Activated T-cell treated with anti-CD3 and anti-CD28 coated beads, Interleukin-2, amount 50 U/mL, for 4 hours (primary cell): Measurements from ENCODE around the gene SPTAN1. TPM values are rescaled to one million over a fixed set of nuclear protein-coding genes. Genes with fewer than 3 reads are reported as not detected.
A peak's percentile ranks its signal among the peaks of the same experiment; 100 is the strongest.
"Not testable (repeated sequence)": the region's sequence is repeated elsewhere in the genome, so short reads cannot be mapped to it uniquely, and the experiment has no call there.

Experiments
- ATAC-seq, 2 donors: fragments of 200-7000 bp; cut with Tn5 transposase; one replicate each; pipeline ENCODE4 v1.10.0; 2021
- DNase-seq: peaks from one replicate; pipeline ENCODE4 v3.0.0-alpha.2; 2020
- H3K27me3 Mint-ChIP-seq: one replicate; pipeline ENCODE4 v1.8.0; 2021; ENCODE audit warnings: low read depth, mixed read lengths
- H3K36me3 Mint-ChIP-seq: one replicate; pipeline ENCODE4 v1.8.0; 2022; ENCODE audit warnings: mixed read lengths; ENCODE audit not compliant: insufficient read depth
- H3K4me1 Mint-ChIP-seq: one replicate; pipeline ENCODE4 v1.8.0; 2021; ENCODE audit warnings: low read depth, mixed read lengths
- H3K4me3 Mint-ChIP-seq: one replicate; pipeline ENCODE4 v1.8.0; 2021; ENCODE audit warnings: mild to moderate bottlenecking, moderate library complexity, mixed read lengths
- H3K9me3 Mint-ChIP-seq: one replicate; pipeline ENCODE4 v1.8.0; 2021; ENCODE audit warnings: mixed read lengths
- total RNA-seq, 3 donors: library from RNA; stranded (reverse); gene quantifications; one replicate each; pipeline ENCODE4 v1.2.1, GENCODE V29; 2021

SPTAN1 gene
- total RNA-seq, 3 donors from 2014 or later = 110 to 132 (median 118) TPM

GRCh38 chr9:128558431-128559310 is 6.3 kb downstream of the SPTAN1 start:
- Mint-ChIP-seq H3K4me3 (peak overlapping the region; percentile 2), H3K9me3 (no peaks in the 10 kb centered on the region), H3K36me3 (peaks cover 3% of the 10 kb centered on the region), H3K27me3 (no peaks in the 10 kb centered on the region), H3K4me1 (peaks cover 34% of the 10 kb centered on the region)
- peak; percentile 76 to 82 for ATAC-seq
- DNase-seq = peak; percentile 23

DNA sequence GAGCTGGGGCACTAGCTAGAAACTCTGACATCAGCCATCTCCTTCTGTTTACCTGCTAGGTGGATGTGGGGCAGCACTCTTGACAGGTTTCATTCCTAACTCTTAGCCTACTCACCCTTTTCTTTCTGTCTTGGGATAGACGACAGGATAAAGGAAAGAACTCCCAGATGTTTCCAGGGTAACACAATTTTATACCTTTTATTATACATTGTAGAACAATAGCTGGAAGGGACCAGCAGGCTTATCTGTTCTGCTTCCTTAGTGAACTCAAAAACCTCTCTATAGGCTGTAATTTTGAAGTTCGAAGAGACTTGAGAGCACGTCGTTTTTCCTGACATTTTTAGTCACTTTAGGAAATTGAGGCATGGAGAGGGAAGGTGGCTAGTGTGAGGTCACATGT is 13.2 kb downstream of the SPTAN1 start:
- ATAC-seq (no peak), DNase-seq (no peak)
- Mint-ChIP-seq H3K4me1 (peaks cover 20% of the 10 kb centered on the region), H3K36me3 (peaks cover 29% of the 10 kb centered on the region), H3K27me3 (no peaks in the 10 kb centered on the region), H3K9me3 (no peaks in the 10 kb centered on the region), H3K4me3 (no peak overlapping the region)

- H3K27me3 Mint-ChIP-seq = no peaks in the 10 kb centered on the region
- DNase-seq (no peak), ATAC-seq (peak in 1 of 2 donors; percentile 41)
- no peaks in the 10 kb centered on the region for H3K9me3 Mint-ChIP-seq
- no peak overlapping the region for H3K4me3 Mint-ChIP-seq
- H3K4me1 Mint-ChIP-seq = peaks cover 20% of the 10 kb centered on the region
- H3K36me3 Mint-ChIP-seq = peaks cover 35% of the 10 kb centered on the region
These were observed 16.2 kb downstream of the SPTAN1 start for GRCh38 chr9:128568470-128569078.

DNA sequence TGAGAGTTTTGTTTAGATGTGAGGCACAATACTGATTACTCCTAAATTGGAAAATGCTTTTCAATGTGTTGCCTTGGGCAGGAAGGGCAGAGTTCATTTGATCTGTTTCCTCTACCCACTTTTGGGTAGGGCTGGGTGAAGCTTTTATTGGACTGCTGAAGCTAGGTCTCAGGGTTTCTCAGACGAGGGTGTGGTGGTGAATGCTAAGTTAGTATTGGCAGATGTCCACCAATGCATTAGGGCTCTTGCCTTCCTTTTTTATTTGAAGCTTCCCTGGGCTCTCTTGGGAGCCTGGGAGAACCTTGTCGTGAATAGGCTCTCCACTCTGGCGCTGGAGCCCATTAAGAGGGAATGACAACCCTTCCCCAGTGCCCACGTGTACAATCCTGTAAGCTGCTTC is 23.1 kb downstream of the SPTAN1 start:
- no peak for ATAC-seq
- peaks cover 42% of the 10 kb centered on the region for H3K36me3 Mint-ChIP-seq
- DNase-seq = no peak
- H3K9me3 Mint-ChIP-seq = no peaks in the 10 kb centered on the region
- no peaks in the 10 kb centered on the region for H3K27me3 Mint-ChIP-seq
- peaks cover 18% of the 10 kb centered on the region for H3K4me1 Mint-ChIP-seq
- H3K4me3 Mint-ChIP-seq = no peak overlapping the region

- ATAC-seq = no peak
These were observed 23.5 kb downstream of the SPTAN1 start for GRCh38 chr9:128575916-128576315.

GRCh38 chr9:128577206-128577605 is 24.8 kb downstream of the SPTAN1 start:
- no peaks in the 10 kb centered on the region for H3K9me3 Mint-ChIP-seq
- no peak overlapping the region for H3K4me3 Mint-ChIP-seq
- H3K4me1 Mint-ChIP-seq = peaks cover 15% of the 10 kb centered on the region
- peaks cover 49% of the 10 kb centered on the region for H3K36me3 Mint-ChIP-seq
- no peaks in the 10 kb centered on the region for H3K27me3 Mint-ChIP-seq
- DNase-seq = no peak
- no peak for ATAC-seq

More at GRCh38 chr9:128575916-128576315, 23.5 kb downstream of the SPTAN1 start:
- peaks cover 18% of the 10 kb centered on the region for H3K4me1 Mint-ChIP-seq
- H3K9me3 Mint-ChIP-seq = no peaks in the 10 kb centered on the region
- no peaks in the 10 kb centered on the region for H3K27me3 Mint-ChIP-seq
- no peak overlapping the region for H3K4me3 Mint-ChIP-seq
- peaks cover 47% of the 10 kb centered on the region for H3K36me3 Mint-ChIP-seq
- no peak for DNase-seq

DNA sequence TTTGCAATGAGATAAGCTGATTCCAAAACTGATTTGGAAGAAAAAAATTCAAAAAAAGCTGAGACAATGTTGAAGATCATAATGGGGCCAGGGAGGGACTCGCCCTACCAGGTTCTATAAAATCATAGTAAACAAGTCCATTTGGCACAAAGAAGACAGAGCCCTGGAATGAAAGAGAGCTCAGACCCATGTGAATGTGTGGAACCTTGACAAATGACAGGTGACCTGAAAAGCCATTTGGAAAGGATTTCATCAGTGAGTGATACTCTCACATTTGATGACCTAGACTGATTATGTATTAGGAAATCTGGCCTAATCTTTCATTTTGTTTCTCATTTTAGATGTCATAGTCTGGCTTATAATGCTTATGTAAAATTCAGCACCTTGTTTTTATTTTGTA is 26.8 kb downstream of the SPTAN1 start:
- H3K4me1 Mint-ChIP-seq = peaks cover 14% of the 10 kb centered on the region
- peaks cover 58% of the 10 kb centered on the region for H3K36me3 Mint-ChIP-seq

DNA sequence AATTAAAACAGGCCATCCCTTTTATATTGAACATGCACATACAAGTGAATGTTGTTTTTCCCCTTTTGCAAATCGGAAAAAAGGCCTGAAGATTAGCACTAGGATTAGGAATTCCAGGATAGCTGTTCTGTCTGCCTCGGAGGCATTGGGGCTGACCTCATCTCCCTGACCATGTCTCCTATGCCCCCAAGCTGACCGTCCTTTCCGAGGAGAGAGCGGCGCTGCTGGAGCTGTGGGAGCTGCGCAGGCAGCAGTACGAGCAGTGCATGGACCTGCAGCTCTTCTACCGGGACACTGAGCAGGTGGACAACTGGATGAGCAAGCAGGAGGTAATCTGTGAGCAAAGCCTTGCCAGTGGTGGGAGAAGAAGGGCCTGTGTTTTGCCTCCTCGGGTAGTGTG is 28.3 kb downstream of the SPTAN1 start:
- ATAC-seq (no peak), DNase-seq (no peak)
- H3K9me3 Mint-ChIP-seq = no peaks in the 10 kb centered on the region
- no peak overlapping the region for H3K4me3 Mint-ChIP-seq
- H3K4me1 Mint-ChIP-seq = peaks cover 2% of the 10 kb centered on the region
- peaks cover 65% of the 10 kb centered on the region for H3K36me3 Mint-ChIP-seq
- H3K27me3 Mint-ChIP-seq = no peaks in the 10 kb centered on the region

More for the DNA sequence above, 26.8 kb downstream of the SPTAN1 start:
- Mint-ChIP-seq H3K4me3 (no peak overlapping the region), H3K9me3 (no peaks in the 10 kb centered on the region), H3K27me3 (no peaks in the 10 kb centered on the region)
- no peak for DNase-seq
- ATAC-seq = no peak

DNA sequence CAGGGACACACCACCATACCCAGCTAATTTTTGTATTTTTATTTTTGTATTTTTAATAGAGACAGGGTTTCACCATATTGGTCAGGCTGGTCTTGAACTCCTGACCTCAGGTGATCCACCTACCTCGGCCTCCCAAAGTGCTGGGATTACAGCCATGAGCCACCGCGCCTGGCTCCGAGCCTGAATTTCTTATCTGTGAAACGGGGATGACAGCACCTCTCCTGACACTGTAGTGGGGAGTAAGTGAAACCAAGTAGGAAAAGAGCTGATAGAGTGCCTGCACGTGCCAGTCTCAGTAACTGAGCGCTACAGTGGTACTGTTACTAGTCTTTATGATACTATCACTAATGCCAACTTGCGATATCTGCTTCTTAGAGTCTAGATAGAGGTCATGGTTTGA is 32.8 kb downstream of the SPTAN1 start:
- ATAC-seq, H3K4me3 Mint-ChIP-seq, H3K27me3 Mint-ChIP-seq, DNase-seq, H3K9me3 Mint-ChIP-seq, H3K4me1 Mint-ChIP-seq: not testable (repeated sequence)
- H3K36me3 Mint-ChIP-seq = peaks cover 57% of the 10 kb centered on the region

- not testable (repeated sequence) for H3K27me3 Mint-ChIP-seq, H3K9me3 Mint-ChIP-seq, H3K4me3 Mint-ChIP-seq, H3K4me1 Mint-ChIP-seq, DNase-seq, ATAC-seq
- H3K36me3 Mint-ChIP-seq = peaks cover 58% of the 10 kb centered on the region
These were observed 34.5 kb downstream of the SPTAN1 start for GRCh38 chr9:128586934-128587333.

GRCh38 chr9:128587453-128587852 is 35.1 kb downstream of the SPTAN1 start:
- Mint-ChIP-seq H3K4me1 (peaks cover 7% of the 10 kb centered on the region), H3K4me3 (no peak overlapping the region), H3K9me3 (no peaks in the 10 kb centered on the region), H3K36me3 (peaks cover 56% of the 10 kb centered on the region), H3K27me3 (no peaks in the 10 kb centered on the region)
- DNase-seq (peak; percentile 10), ATAC-seq (peak; percentile 95 to 96)

- no peak overlapping the region for H3K4me3 Mint-ChIP-seq
- H3K9me3 Mint-ChIP-seq = no peaks in the 10 kb centered on the region
- no peak for DNase-seq
- no peak for ATAC-seq
- no peaks in the 10 kb centered on the region for H3K27me3 Mint-ChIP-seq
- peaks cover 51% of the 10 kb centered on the region for H3K36me3 Mint-ChIP-seq
- peaks cover 7% of the 10 kb centered on the region for H3K4me1 Mint-ChIP-seq
These were observed 36.3 kb downstream of the SPTAN1 start for GRCh38 chr9:128588581-128589233.

GRCh38 chr9:128593039-128593438 is 40.7 kb downstream of the SPTAN1 start:
- Mint-ChIP-seq H3K9me3 (no peaks in the 10 kb centered on the region), H3K4me1 (no peaks in the 10 kb centered on the region), H3K27me3 (no peaks in the 10 kb centered on the region), H3K36me3 (peaks cover 32% of the 10 kb centered on the region), H3K4me3 (no peak overlapping the region)
- DNase-seq = no peak
- no peak for ATAC-seq

- Mint-ChIP-seq H3K4me1 (no peaks in the 10 kb centered on the region), H3K36me3 (peaks cover 33% of the 10 kb centered on the region), H3K27me3 (no peaks in the 10 kb centered on the region), H3K4me3 (no peak overlapping the region), H3K9me3 (no peaks in the 10 kb centered on the region)
- ATAC-seq (no peak), DNase-seq (no peak)
These were observed 41.5 kb downstream of the SPTAN1 start for GRCh38 chr9:128593856-128594255.
